H9 (cell line): Measurements from ENCODE around the gene RANBP3. TPM values are rescaled to one million over a fixed set of nuclear protein-coding genes. Genes with fewer than 3 reads are reported as not detected.

Source experiments
- DNase-seq: peaks from one replicate; pipeline ENCODE4 v3.0.0-alpha.2; 2017
- H2AFZ ChIP-seq: one replicate; pipeline ENCODE4 v1.6.1; 2013; ENCODE audit warnings: mild to moderate bottlenecking, low read length, control low read depth, moderate library complexity
- H2AK5ac ChIP-seq: 2 replicates; pipeline ENCODE4 v1.6.1; 2013; ENCODE audit warnings: low read length, control low read depth, mixed read lengths; ENCODE audit not compliant: insufficient read length
- H2BK120ac ChIP-seq: one replicate; pipeline ENCODE4 v1.6.1; 2013; ENCODE audit warnings: low read depth, mild to moderate bottlenecking, low read length, control low read depth, inconsistent platforms; ENCODE audit not compliant: poor library complexity, severe bottlenecking
- H2BK12ac ChIP-seq: 2 replicates; pipeline ENCODE4 v1.6.1; 2013; ENCODE audit warnings: low read length, control low read depth, mixed read lengths, low read depth; ENCODE audit not compliant: insufficient read length
- H2BK15ac ChIP-seq: 2 replicates; pipeline ENCODE4 v1.6.1; 2013; ENCODE audit warnings: low read depth, low read length, control low read depth
- H2BK20ac ChIP-seq: one replicate; pipeline ENCODE4 v1.6.1; 2013; ENCODE audit warnings: low read depth, mild to moderate bottlenecking, low read length, control low read depth, inconsistent platforms; ENCODE audit not compliant: poor library complexity, severe bottlenecking
- H2BK5ac ChIP-seq: 2 replicates; pipeline ENCODE4 v1.6.1; 2013; ENCODE audit warnings: low read length, control low read depth, mixed read lengths; ENCODE audit not compliant: insufficient read length
- H3K14ac ChIP-seq: 2 replicates; pipeline ENCODE4 v1.6.1; 2013; ENCODE audit warnings: low read length, control low read depth; ENCODE audit not compliant: insufficient read depth
- H3K18ac ChIP-seq: 2 replicates; pipeline ENCODE4 v1.6.1; 2013; ENCODE audit warnings: low read depth, mild to moderate bottlenecking, mixed read lengths, low read length, control low read depth; ENCODE audit not compliant: insufficient read length
- H3K23ac ChIP-seq: 2 replicates; pipeline ENCODE4 v1.6.1; 2013; ENCODE audit warnings: low read length, control low read depth, mixed read lengths, low read depth; ENCODE audit not compliant: insufficient read length
- H3K23me2 ChIP-seq: 2 replicates; pipeline ENCODE4 v1.6.1; 2013; ENCODE audit warnings: low read depth, mild to moderate bottlenecking, mixed read lengths, low read length, control low read depth; ENCODE audit not compliant: insufficient read length, poor library complexity, severe bottlenecking
- H3K27ac ChIP-seq: 2 replicates; pipeline ENCODE4 v1.5.1; 2013; ENCODE audit warnings: low read length, control low read depth, mixed read lengths, low read depth; ENCODE audit not compliant: insufficient read length
- H3K27me3 ChIP-seq: 2 replicates; pipeline ENCODE4 v1.6.1; 2013; ENCODE audit warnings: low read length, control low read depth, inconsistent platforms; ENCODE audit not compliant: insufficient read depth
- H3K4ac ChIP-seq: 2 replicates; pipeline ENCODE4 v1.6.1; 2013; ENCODE audit warnings: low read depth, mild to moderate bottlenecking, control low read depth, inconsistent platforms, low read length, moderate library complexity
- H3K4me1 ChIP-seq: 2 replicates; pipeline ENCODE4 v1.6.1; 2013; ENCODE audit warnings: low read length, control low read depth, inconsistent platforms; ENCODE audit not compliant: insufficient read depth
- H3K4me2 ChIP-seq: 2 replicates; pipeline ENCODE4 v1.6.1; 2013; ENCODE audit warnings: low read length, control low read depth, mixed read lengths; ENCODE audit not compliant: insufficient read length, insufficient read depth
- H3K56ac ChIP-seq: 2 replicates; pipeline ENCODE4 v1.6.1; 2013; ENCODE audit warnings: low read depth, mild to moderate bottlenecking, mixed read lengths, low read length, control low read depth; ENCODE audit not compliant: insufficient read length
- H3K79me1 ChIP-seq: 2 replicates; pipeline ENCODE4 v1.6.1; 2013; ENCODE audit warnings: low read depth, mild to moderate bottlenecking, moderate library complexity, low read length, control low read depth, inconsistent platforms; ENCODE audit not compliant: insufficient read depth, poor library complexity, severe bottlenecking
- H3K79me2 ChIP-seq: 2 replicates; pipeline ENCODE4 v1.6.1; 2013; ENCODE audit warnings: low read length, control low read depth, inconsistent platforms; ENCODE audit not compliant: insufficient read depth
- H3K9ac ChIP-seq: 2 replicates; pipeline ENCODE4 v1.6.1; 2013; ENCODE audit warnings: low read length, control low read depth, mixed read lengths; ENCODE audit not compliant: insufficient read length; ENCODE audit errors: extremely low read depth
- H3K9me3 ChIP-seq: one replicate; pipeline ENCODE4 v1.6.1; 2013; ENCODE audit warnings: low read depth, low read length, inconsistent platforms; ENCODE audit not compliant: control insufficient read depth
- H3T11ph ChIP-seq: one replicate; pipeline ENCODE4 v1.6.1; 2013; ENCODE audit warnings: mild to moderate bottlenecking, low read length, control low read depth, inconsistent platforms
- H4K20me1 ChIP-seq: one replicate; pipeline ENCODE4 v1.6.1; 2013; ENCODE audit not compliant: control insufficient read depth, insufficient read length, insufficient read depth
- H4K5ac ChIP-seq: 2 replicates; pipeline ENCODE4 v1.6.1; 2013; ENCODE audit warnings: low read depth, mild to moderate bottlenecking, mixed read lengths, low read length, control low read depth; ENCODE audit not compliant: insufficient read length
- H4K8ac ChIP-seq: replicated peaks from 2 replicates; pipeline ENCODE4 v1.6.1; 2013; ENCODE audit warnings: low read length, control low read depth, mixed read lengths, low read depth; ENCODE audit not compliant: insufficient read length
- H4K91ac ChIP-seq: 2 replicates; pipeline ENCODE4 v1.6.1; 2013; ENCODE audit warnings: low read depth, mild to moderate bottlenecking, moderate library complexity, mixed read lengths, low read length, control low read depth; ENCODE audit not compliant: insufficient read length
- H3K27ac Mint-ChIP-seq, 3 experiments: 2 replicates in 2 of 3; 3 replicates in 1 of 3; pipeline ENCODE4 v1.8.0; 2020 to 2021; ENCODE audit warnings: mixed read lengths in 3 of 3, mild to moderate bottlenecking in 1 of 3, moderate library complexity in 1 of 3
- H3K27me3 Mint-ChIP-seq: 2 replicates; pipeline ENCODE4 v1.8.0; 2021; ENCODE audit warnings: low read depth, mild to moderate bottlenecking, moderate library complexity, mixed read lengths
- H3K36me3 Mint-ChIP-seq, 3 experiments: 2 replicates in 2 of 3; 3 replicates in 1 of 3; pipeline ENCODE4 v1.8.0; 2020 to 2021; ENCODE audit warnings: low read depth in 3 of 3, mixed read lengths in 3 of 3; ENCODE audit not compliant: insufficient read depth in 1 of 3
- H3K4me1 Mint-ChIP-seq, 2 experiments: 2 replicates each; pipeline ENCODE4 v1.8.0; 2020; ENCODE audit warnings: mixed read lengths in 2 of 2
- H3K4me3 Mint-ChIP-seq, 2 experiments: 2 replicates in 1 of 2; 3 replicates in 1 of 2; pipeline ENCODE4 v1.8.0; 2020 to 2021; ENCODE audit warnings: mild to moderate bottlenecking in 2 of 2, mixed read lengths in 2 of 2, moderate library complexity in 1 of 2
- H3K9me3 Mint-ChIP-seq, 2 experiments: 2 replicates in 1 of 2; 3 replicates in 1 of 2; pipeline ENCODE4 v1.8.0; 2020; ENCODE audit warnings: mild to moderate bottlenecking in 2 of 2, mixed read lengths in 2 of 2, moderate library complexity in 1 of 2
- CTCF ChIP-seq: fragments of 200-600 bp; sonication (generic); conservative IDR thresholded peaks from 3 replicates; pipeline ENCODE4 v1.8.0; 2021; ENCODE audit warnings: antibody characterized with exemption, mild to moderate bottlenecking
- WGBS: extraction: QIAGEN DNeasy Blood & Tissue Kit; methylation state at CpG from one replicate; pipeline ENCODE4 v1.1.7; 2013; ENCODE audit warnings: missing lambda C conversion rate, low lambda C conversion rate, mixed read lengths; ENCODE audit not compliant: insufficient read length; ENCODE audit errors: extremely low coverage; 5-methylcytosine and 5-hydroxymethylcytosine counted together
- total RNA-seq: library from RNA; stranded (reverse); gene quantifications from 2 replicates; pipeline ENCODE4 v1.2.1, GENCODE V29; 2021

Gene RANBP3
- total RNA-seq, 1 experiment from 2014 or later = 86.5 TPM

GRCh38 chr19:5953030-5953589 is 24.8 kb downstream of the RANBP3 start:
- no peak overlapping the region for H3K27ac ChIP-seq
- WGBS = no CpG with 5 or more reads among the region's 5 CpGs
- H4K91ac ChIP-seq = no peak overlapping the region
- no peak overlapping the region for H2BK5ac ChIP-seq
- no peak overlapping the region for H3K23ac ChIP-seq
- no peak overlapping the region for H3T11ph ChIP-seq
- Mint-ChIP-seq H3K4me3 (peak overlapping the region in 1 of 2 experiments; percentile 66; a peak in 2 of 5 replicates), H3K4me1 (peaks cover 92 to 94% of the 10 kb centered on the region in 2 experiments), H3K36me3 (peaks cover 0 to 13% (median 4%) of the 10 kb centered on the region in 3 experiments; a peak in 6 of 7 replicates), H3K27ac (peak overlapping the region; percentile 22 to 85 (median 23); a peak in 6 of 7 replicates), H3K9me3 (no peaks in the 10 kb centered on the region), H3K27me3 (peaks cover 1% of the 10 kb centered on the region; the same call in 1 of the 2 replicates)
- H4K20me1 ChIP-seq = no peaks in the 10 kb centered on the region
- DNase-seq = no peak
- peak overlapping the region; percentile 9 for H3K4me2 ChIP-seq
- H3K18ac ChIP-seq = no peak overlapping the region
- H2BK12ac ChIP-seq = no peak overlapping the region
- H4K5ac ChIP-seq = no peak overlapping the region
- H3K4ac ChIP-seq = no peak overlapping the region
- H3K79me1 ChIP-seq = peaks cover 3% of the 10 kb centered on the region
- no peak overlapping the region for H3K14ac ChIP-seq
- no peak overlapping the region for H2BK20ac ChIP-seq
- H3K4me1 ChIP-seq = peaks cover 30% of the 10 kb centered on the region
- no peak overlapping the region for H2BK15ac ChIP-seq
- no peaks in the 10 kb centered on the region for H3K23me2 ChIP-seq
- no peak overlapping the region for H3K56ac ChIP-seq
- H3K9me3 ChIP-seq = no peaks in the 10 kb centered on the region
- no peak overlapping the region for H2AK5ac ChIP-seq
- TF ChIP-seq CTCF = no peak
- H3K79me2 ChIP-seq = peaks cover 11% of the 10 kb centered on the region; the same call in 1 of the 2 replicates
- no peak overlapping the region for H2BK120ac ChIP-seq
- H4K8ac ChIP-seq = no peak overlapping the region
- no peak overlapping the region for H2AFZ ChIP-seq
- no peak overlapping the region for H3K9ac ChIP-seq
- H3K27me3 ChIP-seq = no peaks in the 10 kb centered on the region
